Progenitor cell of endocrine pancreas (in vitro differentiated cells): ENCODE results near the gene LDB3. TPM values are rescaled to one million over a fixed set of nuclear protein-coding genes. Genes with fewer than 3 reads are reported as not detected.

ENCODE experiments used
- DNase-seq: peaks from one replicate; pipeline ENCODE4 v3.0.0; 2021; ENCODE audit warnings: low spot score; ENCODE audit not compliant: unreplicated experiment
- H3K27ac Mint-ChIP-seq: 2 replicates; pipeline ENCODE4 v1.8.0; 2021; ENCODE audit warnings: mild to moderate bottlenecking, moderate library complexity, mixed read lengths
- H3K27me3 Mint-ChIP-seq: 2 replicates; pipeline ENCODE4 v1.8.0; 2021; ENCODE audit warnings: mixed read lengths
- H3K36me3 Mint-ChIP-seq: 2 replicates; pipeline ENCODE4 v1.8.0; 2022; ENCODE audit warnings: mixed read lengths; ENCODE audit not compliant: insufficient read depth
- H3K4me1 Mint-ChIP-seq: 2 replicates; pipeline ENCODE4 v1.8.0; 2021; ENCODE audit warnings: low read depth, mixed read lengths
- H3K4me3 Mint-ChIP-seq: 2 replicates; pipeline ENCODE4 v1.8.0; 2021; ENCODE audit warnings: low read depth, mild to moderate bottlenecking, moderate library complexity, mixed read lengths
- H3K9me3 Mint-ChIP-seq: 2 replicates; pipeline ENCODE4 v1.8.0; 2021; ENCODE audit warnings: low read depth, mixed read lengths
- CTCF ChIP-seq: fragments of 200-600 bp; sonication (generic); IDR thresholded peaks from one replicate; pipeline ENCODE4 v1.5.0; 2021; ENCODE audit warnings: antibody characterized with exemption, mild to moderate bottlenecking; ENCODE audit not compliant: unreplicated experiment
- total RNA-seq: library from RNA; stranded (reverse); gene quantifications from 2 replicates; pipeline ENCODE4 v1.2.1, GENCODE V29; 2021

Gene LDB3
- total RNA-seq, 1 donor from 2014 or later: 0.26 TPM

- Mint-ChIP-seq H3K27ac (no peak overlapping the region), H3K36me3 (no peaks in the 10 kb centered on the region), H3K9me3 (no peaks in the 10 kb centered on the region), H3K27me3 (peaks cover 6% of the 10 kb centered on the region), H3K4me1 (peaks cover 3% of the 10 kb centered on the region), H3K4me3 (no peak overlapping the region)
- DNase-seq: no peak
- TF ChIP-seq CTCF: no peak
These were observed 9.1 kb upstream of the LDB3 start for GRCh38 chr10:86659161-86659691.

GRCh38 chr10:86659721-86660453 is 8.4 kb upstream of the LDB3 start:
- Mint-ChIP-seq H3K27ac (no peak overlapping the region), H3K4me1 (peaks cover 8% of the 10 kb centered on the region), H3K27me3 (peaks cover 6% of the 10 kb centered on the region), H3K9me3 (no peaks in the 10 kb centered on the region), H3K36me3 (no peaks in the 10 kb centered on the region), H3K4me3 (no peak overlapping the region)
- DNase-seq: no peak
- no peak for TF ChIP-seq CTCF

- Mint-ChIP-seq H3K36me3 (no peaks in the 10 kb centered on the region), H3K4me1 (peaks cover 14% of the 10 kb centered on the region), H3K9me3 (no peaks in the 10 kb centered on the region), H3K27ac (no peak overlapping the region), H3K4me3 (no peak overlapping the region), H3K27me3 (peaks cover 6% of the 10 kb centered on the region)
- no peak for TF ChIP-seq CTCF
- DNase-seq: no peak
These were observed 6.9 kb upstream of the LDB3 start for GRCh38 chr10:86661161-86662025.

GRCh38 chr10:86662186-86663045 is 5.9 kb upstream of the LDB3 start:
- peaks cover 14% of the 10 kb centered on the region for H3K4me1 Mint-ChIP-seq
- DNase-seq: no peak
- H3K36me3 Mint-ChIP-seq: no peaks in the 10 kb centered on the region
- H3K27me3 Mint-ChIP-seq: peaks cover under 1% of the 10 kb centered on the region
- no peak for TF ChIP-seq CTCF
- H3K4me3 Mint-ChIP-seq: no peak overlapping the region
- no peak overlapping the region for H3K27ac Mint-ChIP-seq
- H3K9me3 Mint-ChIP-seq: no peaks in the 10 kb centered on the region

- Mint-ChIP-seq H3K4me3 (no peak overlapping the region), H3K27ac (no peak overlapping the region), H3K36me3 (no peaks in the 10 kb centered on the region), H3K27me3 (no peaks in the 10 kb centered on the region), H3K9me3 (no peaks in the 10 kb centered on the region), H3K4me1 (peaks cover 15% of the 10 kb centered on the region)
- no peak for TF ChIP-seq CTCF
- DNase-seq: no peak
These were observed 5.3 kb upstream of the LDB3 start for GRCh38 chr10:86663046-86663345.
